H1 (cell line): Measurements from ENCODE around the gene JMJD7. TPM values are rescaled to one million over a fixed set of nuclear protein-coding genes. Genes with fewer than 3 reads are reported as not detected.

ENCODE experiments used
- CTCF ChIA-PET: fragments of 300-600 bp; sonication (Branson Sonifier 250); formaldehyde crosslinking; loops from one replicate; lab custom pipeline; 2021; ENCODE audit not compliant: partially characterized antibody; lab: Charles Lee
- POLR2A ChIA-PET: fragments of 300-600 bp; sonication (Branson Sonifier 250); formaldehyde crosslinking; loops from one replicate; lab custom pipeline; 2021; ENCODE audit warnings: inconsistent platforms; ENCODE audit not compliant: partially characterized antibody; lab: Charles Lee
- DNase-seq, 2 experiments: peaks; one replicate each; pipeline versions ENCODE4 v3.0.0 to v3.0.0-alpha.2; 2010 to 2022; ENCODE audit warnings: low spot score in 2 of 2, low read depth in 1 of 2, mixed read lengths in 1 of 2
- FAIRE-seq: peaks from 2 replicates; lab custom pipeline; 2011; peaks lifted over from hg19 to GRCh38; lab: Jason Lieb, UNC
- H2AFZ ChIP-seq: 2 replicates; pipeline ENCODE4 v1.8.1; 2012; ENCODE audit warnings: low read length, inconsistent platforms
- H2AK5ac ChIP-seq: 2 replicates; pipeline ENCODE4 v1.6.1; 2013; ENCODE audit warnings: low read depth, low read length
- H2BK120ac ChIP-seq: replicated peaks from 2 replicates; pipeline ENCODE3; 2013; ENCODE audit warnings: low read depth, low read length, inconsistent platforms
- H2BK12ac ChIP-seq: 2 replicates; pipeline ENCODE4 v1.6.1; 2013; ENCODE audit warnings: low read depth, low read length
- H2BK15ac ChIP-seq: 2 replicates; pipeline ENCODE4 v1.6.1; 2013; ENCODE audit warnings: low read length
- H2BK20ac ChIP-seq: 2 replicates; pipeline ENCODE4 v1.6.1; 2013; ENCODE audit warnings: low read length
- H2BK5ac ChIP-seq: 2 replicates; pipeline ENCODE4 v1.6.1; 2013; ENCODE audit warnings: low read depth, low read length
- H3K14ac ChIP-seq: 2 replicates; pipeline ENCODE4 v1.6.1; 2013; ENCODE audit warnings: inconsistent platforms; ENCODE audit not compliant: insufficient read length
- H3K18ac ChIP-seq: 2 replicates; pipeline ENCODE4 v1.6.1; 2013; ENCODE audit warnings: low read length; ENCODE audit errors: extremely low read depth
- H3K23ac ChIP-seq: 2 replicates; pipeline ENCODE4 v1.6.1; 2013; ENCODE audit warnings: inconsistent platforms; ENCODE audit not compliant: insufficient read length
- H3K23me2 ChIP-seq: 2 replicates; pipeline ENCODE4 v1.6.1; 2013; ENCODE audit warnings: low read depth, low read length
- H3K27ac ChIP-seq: 2 replicates; pipeline ENCODE4 v1.6.1; 2011; ENCODE audit warnings: low read depth, low read length, inconsistent platforms
- H3K27me3 ChIP-seq, 4 experiments: replicated peaks in 1 of 4; 1 replicate in 1 of 4; 2 replicates in 3 of 4; pipeline versions ENCODE4 v1.6.1 to v1.8.1; 2011 to 2013; ENCODE audit warnings: low read length in 3 of 4, mild to moderate bottlenecking in 3 of 4, inconsistent platforms in 2 of 4, mixed read lengths in 2 of 4, moderate library complexity in 1 of 4; ENCODE audit not compliant: control insufficient read depth in 3 of 4, insufficient read depth in 3 of 4; ENCODE audit errors: extremely low read depth in 1 of 4
- H3K36me3 ChIP-seq, 4 experiments: 2 replicates each; pipeline versions ENCODE4 v1.6.1 to v1.8.1; 2011 to 2013; ENCODE audit warnings: mild to moderate bottlenecking in 4 of 4, low read length in 3 of 4, moderate library complexity in 2 of 4, control low read depth in 1 of 4, inconsistent platforms in 1 of 4; ENCODE audit not compliant: insufficient read depth in 4 of 4, control insufficient read depth in 2 of 4
- H3K4ac ChIP-seq: replicated peaks from 2 replicates; pipeline ENCODE3; 2013; ENCODE audit warnings: low read length, low read depth, mixed read lengths, inconsistent platforms; ENCODE audit not compliant: insufficient read length
- H3K4me1 ChIP-seq, 4 experiments: replicated peaks in 1 of 4; 1 replicate in 1 of 4; 2 replicates in 3 of 4; pipeline versions ENCODE4 v1.6.1 to v1.8.1; 2011 to 2013; ENCODE audit warnings: low read length in 3 of 4, inconsistent platforms in 2 of 4, mixed read lengths in 1 of 4; ENCODE audit not compliant: insufficient read depth in 4 of 4, control insufficient read depth in 3 of 4
- H3K4me2 ChIP-seq, 2 experiments: 2 replicates each; pipeline versions ENCODE4 v1.6.1 to v1.8.1; 2011 to 2013; ENCODE audit warnings: low read depth in 2 of 2, low read length in 2 of 2, control low read depth in 1 of 2, inconsistent platforms in 1 of 2, mild to moderate bottlenecking in 1 of 2; ENCODE audit not compliant: insufficient read depth in 1 of 2
- H3K4me3 ChIP-seq, 4 experiments: fragments of 200-600, 300-600 bp in 1 of 4; sonication (generic), shearing (Covaris generic), sonication (Bioruptor Twin) in 1 of 4; 2 replicates each; pipeline versions ENCODE4 v1.5.1 to v1.8.1; 2011 to 2016; ENCODE audit warnings: low read length in 4 of 4, low read depth in 3 of 4, control low read depth in 2 of 4, inconsistent platforms in 2 of 4, mild to moderate bottlenecking in 2 of 4, mixed read lengths in 1 of 4, moderate library complexity in 1 of 4; ENCODE audit not compliant: insufficient read depth in 2 of 4; ENCODE audit errors: extremely low read depth in 1 of 4
- H3K56ac ChIP-seq: replicated peaks from 2 replicates; pipeline ENCODE3; 2013; ENCODE audit warnings: low read depth, mild to moderate bottlenecking, mixed read lengths, low read length, inconsistent platforms; ENCODE audit not compliant: insufficient read length
- H3K79me1 ChIP-seq: 2 replicates; pipeline ENCODE4 v1.6.1; 2013; ENCODE audit warnings: low read depth, low read length, control low read depth
- H3K79me2 ChIP-seq, 2 experiments: 2 replicates each; pipeline versions ENCODE4 v1.6.1 to v1.8.1; 2012 to 2013; ENCODE audit warnings: low read length in 2 of 2, mild to moderate bottlenecking in 2 of 2, inconsistent platforms in 1 of 2; ENCODE audit not compliant: insufficient read depth in 2 of 2, control insufficient read depth in 1 of 2
- H3K9ac ChIP-seq, 4 experiments: replicated peaks in 1 of 4; 1 replicate in 1 of 4; 2 replicates in 3 of 4; pipeline versions ENCODE4 v1.6.1 to v1.8.1; 2011 to 2013; ENCODE audit warnings: low read depth in 3 of 4, low read length in 3 of 4, control low read depth in 2 of 4, mild to moderate bottlenecking in 2 of 4, moderate library complexity in 2 of 4, inconsistent platforms in 1 of 4; ENCODE audit errors: extremely low read depth in 1 of 4
- H3K9me3 ChIP-seq, 2 experiments: 2 replicates each; pipeline versions ENCODE4 v1.6.1 to v1.8.1; 2012 to 2013; ENCODE audit warnings: mild to moderate bottlenecking in 2 of 2, moderate library complexity in 2 of 2, control low read depth in 1 of 2, inconsistent platforms in 1 of 2, low read depth in 1 of 2, low read length in 1 of 2, mixed read lengths in 1 of 2; ENCODE audit not compliant: insufficient read depth in 2 of 2
- H4K20me1 ChIP-seq, 2 experiments: replicated peaks in 1 of 2; 2 replicates each; pipeline versions ENCODE3 to v1.8.1; 2011 to 2013; ENCODE audit warnings: inconsistent platforms in 2 of 2, low read length in 2 of 2, mild to moderate bottlenecking in 1 of 2; ENCODE audit not compliant: insufficient read depth in 2 of 2, control insufficient read depth in 1 of 2
- H4K5ac ChIP-seq: 2 replicates; pipeline ENCODE4 v1.6.1; 2013; ENCODE audit warnings: low read length, low read depth, mixed read lengths, inconsistent platforms; ENCODE audit not compliant: insufficient read length
- H4K8ac ChIP-seq: 2 replicates; pipeline ENCODE4 v1.8.0; 2013; ENCODE audit warnings: mild to moderate bottlenecking, moderate library complexity, low read length, inconsistent platforms; ENCODE audit not compliant: insufficient read depth; ENCODE audit errors: extremely low read depth
- H4K91ac ChIP-seq: replicated peaks from 2 replicates; pipeline ENCODE3; 2013; ENCODE audit warnings: low read length, mixed read lengths, inconsistent platforms; ENCODE audit not compliant: insufficient read length
- GTF2F1 ChIP-seq: IDR thresholded peaks from 2 replicates; pipeline ENCODE4 v1.6.1; 2012; ENCODE audit warnings: low read depth, low read length, improper control_type of control experiment, borderline replicate concordance
- WGBS, 2 experiments: shearing (Covaris generic) in 1 of 2; methylation state at CpG; one replicate each; pipeline versions ENCODE4 v1.1.6 to v1.1.7; 2013 to 2015; ENCODE audit warnings: low lambda C conversion rate in 2 of 2, mixed read lengths in 2 of 2, inconsistent platforms in 1 of 2, low coverage in 1 of 2, missing lambda C conversion rate in 1 of 2; ENCODE audit not compliant: insufficient replicate concordance in 2 of 2, insufficient coverage in 1 of 2, insufficient read length in 1 of 2; ENCODE audit errors: extremely low coverage in 1 of 2, missing lambda C conversion rate in 1 of 2; 5-methylcytosine and 5-hydroxymethylcytosine counted together
- polyA plus RNA-seq, 7 experiments: library from polyadenylated mRNA; depleted of rRNA in 3 of 7; stranded (reverse) in 5 of 7; unstranded in 2 of 7; fragments of >200 nt in 5 of 7; fragments of 200-250 nt in 2 of 7; gene quantifications; 1 replicate in 5 of 7; 2 replicates in 1 of 7; 4 replicates in 1 of 7; pipeline versions ENCODE4 v1.2.1 to v1.2.3, GENCODE V29; 2011 to 2013; ENCODE audit warnings: missing spikeins in 2 of 7, mixed read lengths in 2 of 7
- total RNA-seq: library from RNA; stranded (reverse); fragmentation: NEBNext Ultra II Directional; extraction: Animal tissue kit (Norgen Biotek cat#: 25700); gene quantifications from 2 replicates; pipeline ENCODE4 v1.2.1, GENCODE V29; 2021

JMJD7 gene
- total and polyA plus RNA-seq, 2 of the 8 experiments (the other 6 are each of a cell fraction or from before 2014, with no cell fraction given), result 15.0 to 20.0 TPM

- no peak for DNase-seq
- Histone ChIP-seq H3K18ac (no peak overlapping the region), H3K9ac (no peak overlapping the region), H3K36me3 (peaks cover 0 to 3% (median 0%) of the 10 kb centered on the region in 4 experiments; a peak in 4 of 8 replicates), H4K5ac (no peak overlapping the region), H2BK12ac (no peak overlapping the region), H2AFZ (no peak overlapping the region)
- POLR2A ChIA-PET, result interaction anchor here (0.8 to 1.6 kb wide), 2 partner anchors 28 to 48 kb away, joined by 3 to 5 read pairs; partner anchors contain the start of gene MAPKBP1
- no peak for TF ChIP-seq GTF2F1
- TF ChIP-seq, all 59 proteins: peak for 0
- Histone ChIP-seq H4K8ac (no peak overlapping the region), H3K4ac (no peak overlapping the region), H4K20me1 (peaks cover 0 to 1% of the 10 kb centered on the region in 2 experiments), H3K9me3 (no peaks in the 10 kb centered on the region), H3K23me2 (no peaks in the 10 kb centered on the region), H3K79me1 (no peaks in the 10 kb centered on the region), H3K79me2 (no peaks in the 10 kb centered on the region), H3K4me2 (no peak overlapping the region), H3K14ac (no peak overlapping the region), H2BK15ac (no peak overlapping the region), H2AK5ac (no peak overlapping the region), H3K23ac (no peak overlapping the region), H3K4me3 (no peak overlapping the region), H2BK20ac (no peak overlapping the region), H3K4me1 (no peaks in the 10 kb centered on the region; a peak in 2 of 7 replicates), H3K27me3 (peaks cover 0 to 2% (median 0%) of the 10 kb centered on the region in 4 experiments; a peak in 1 of 7 replicates), H2BK120ac (no peak overlapping the region), H3K27ac (no peak overlapping the region), H4K91ac (no peak overlapping the region), H2BK5ac (no peak overlapping the region), H3K56ac (no peak overlapping the region)
- FAIRE-seq, result no peak
- CTCF ChIA-PET, result interaction anchor here (1.0 to 3.5 kb wide), 7 partner anchors 10 to 83 kb away, joined by 3 to 32 read pairs (median 3); partner anchors contain the start of gene MAPKBP1
- 94% methylated on average over 2 of the region's 4 CpGs; no CpG with 5 or more reads in 1 of the 2 experiments for WGBS, 2 experiments
Measured at GRCh38 chr15:41821831-41822230, 6.1 kb upstream of the JMJD7 start.
